ENCODE measurements around the gene VTI1A. TPM values are rescaled to one million over a fixed set of nuclear protein-coding genes. Genes with fewer than 3 reads are reported as not detected.

VTI1A gene
- total and polyA plus RNA-seq, 9 of the 15 experiments (the other 6 are each of a cell fraction or from before 2014, with no cell fraction given): 9.3 to 21.4 (median 16.0) TPM

- TF ChIP-seq ZNF384 (IDR thresholded peaks at IDR 0.05; ENCODE audit: low read depth, low read length) (no peak), MEF2D (tag; conservative IDR thresholded peaks at IDR 0.05; ENCODE audit: low read depth) (no peak), HNRNPLL (IDR thresholded peaks at IDR 0.05; ENCODE audit: low read depth, low read length, poor library complexity, severe bottlenecking) (no peak), CGGBP1 (CRISPR knock-in tag; IDR thresholded peaks at IDR 0.05) (no peak), ZNF212 (CRISPR knock-in tag; IDR thresholded peaks at IDR 0.05) (no peak)
Measured at GRCh38 chr10:112698818-112699164, 251.8 kb downstream of the VTI1A start (continued).

- POLR2A ChIA-PET: interaction anchor here (0.6 kb wide), 1 partner anchor 63 kb away, joined by 3 read pairs; no protein-coding TSS in a partner anchor
- Histone ChIP-seq H2AFZ (ENCODE audit: low read depth, low read length) (no peak overlapping the region), H3K4me1 (replicated peaks in 1 of 2; ENCODE audit: control insufficient read depth in 2 of 2, insufficient read depth in 2 of 2, low read length in 2 of 2) (no peaks in the 10 kb centered on the region), H3K36me3 (ENCODE audit: control insufficient read depth, insufficient read depth, low read length) (no peaks in the 10 kb centered on the region), H4K20me1 (replicated peaks; ENCODE audit: control insufficient read depth, insufficient read depth, low read length) (no peaks in the 10 kb centered on the region), H3K4me3 (no peak overlapping the region), H3K27ac (ENCODE audit: extremely low read depth, low read depth, low read length) (no peak overlapping the region), H3K9me3 (replicated peaks; ENCODE audit: control insufficient read depth, insufficient read depth, low read depth, low read length) (no peaks in the 10 kb centered on the region), H3K79me2 (ENCODE audit: control insufficient read depth, insufficient read depth, low read length) (no peaks in the 10 kb centered on the region), H3K9me1 (ENCODE audit: control insufficient read depth, insufficient read depth, low read length) (no peaks in the 10 kb centered on the region), H3K27me3 (ENCODE audit: control insufficient read depth in 2 of 2, insufficient read depth in 2 of 2, low read length in 2 of 2) (no peaks in the 10 kb centered on the region), H3K9ac (ENCODE audit: insufficient read depth in 1 of 2, low read depth in 2 of 2, low read length in 2 of 2) (no peak overlapping the region), H3K4me2 (ENCODE audit: insufficient read depth, low read length) (no peak overlapping the region)
- FAIRE-seq: no peak
- TF ChIP-seq THAP7 (CRISPR knock-in tag; IDR thresholded peaks at IDR 0.05): no peak
- no peak for TF ChIP-seq ARID1B (IDR thresholded peaks at IDR 0.05)
- no peak for DNase-seq (ENCODE audit: extremely low read depth in 1 of 4, low spot score in 3 of 4)
- no TSS peak for BruUV-seq (replicated peaks)
- ATAC-seq: no peak
- CTCF ChIA-PET (ENCODE audit: low intra/inter-chr PET ratio): no interaction called here
- intact Hi-C loops (cut with micrococcal nuclease) (no loop called here), in situ Hi-C loops (cut with MboI) (no loop called here)
Measured at GRCh38 chr10:112700215-112700671, 253.2 kb downstream of the VTI1A start.

Data from K562 (cell line).